Activated naive CD4-positive, alpha-beta T cell treated with anti-CD3 and anti-CD28 coated beads, Interleukin-2, amount 50 U/mL, for 24 hours (primary cell): Measurements from ENCODE around the gene TGFBR3L.
A peak's percentile ranks its signal among the peaks of the same experiment; 100 is the strongest.
"Not testable (repeated sequence)": the region's sequence is repeated elsewhere in the genome, so short reads cannot be mapped to it uniquely, and the experiment has no call there.

Source experiments
- H3K27ac Mint-ChIP-seq: one replicate; pipeline ENCODE4 v1.8.0; 2021; ENCODE audit warnings: mild to moderate bottlenecking, mixed read lengths
- H3K27me3 Mint-ChIP-seq: one replicate; pipeline ENCODE4 v1.8.0; 2021; ENCODE audit warnings: mixed read lengths
- H3K36me3 Mint-ChIP-seq: one replicate; pipeline ENCODE4 v1.8.0; 2021; ENCODE audit warnings: mixed read lengths
- H3K4me1 Mint-ChIP-seq: one replicate; pipeline ENCODE4 v1.8.0; 2021; ENCODE audit warnings: mixed read lengths
- H3K4me3 Mint-ChIP-seq: one replicate; pipeline ENCODE4 v1.8.0; 2021; ENCODE audit warnings: mild to moderate bottlenecking, mixed read lengths
- H3K9me3 Mint-ChIP-seq: one replicate; pipeline ENCODE4 v1.8.0; 2021; ENCODE audit warnings: mixed read lengths

Gene TGFBR3L

GRCh38 chr19:7926021-7926726 is 11.5 kb downstream of the TGFBR3L start, which contains the start of gene CTXN1:
CTXN1 (minus strand) TSS chr19:7926135; CDS start chr19:7925538, 597 bp downstream.
- Mint-ChIP-seq H3K4me1 (peaks cover 26% of the 10 kb centered on the region), H3K36me3 (no peaks in the 10 kb centered on the region), H3K27ac (peak within 1 kb of the TSS; percentile 85), H3K27me3 (no peaks in the 10 kb centered on the region), H3K4me3 (peak within 1 kb of the TSS; percentile 74), H3K9me3 (no peaks in the 10 kb centered on the region)

DNA sequence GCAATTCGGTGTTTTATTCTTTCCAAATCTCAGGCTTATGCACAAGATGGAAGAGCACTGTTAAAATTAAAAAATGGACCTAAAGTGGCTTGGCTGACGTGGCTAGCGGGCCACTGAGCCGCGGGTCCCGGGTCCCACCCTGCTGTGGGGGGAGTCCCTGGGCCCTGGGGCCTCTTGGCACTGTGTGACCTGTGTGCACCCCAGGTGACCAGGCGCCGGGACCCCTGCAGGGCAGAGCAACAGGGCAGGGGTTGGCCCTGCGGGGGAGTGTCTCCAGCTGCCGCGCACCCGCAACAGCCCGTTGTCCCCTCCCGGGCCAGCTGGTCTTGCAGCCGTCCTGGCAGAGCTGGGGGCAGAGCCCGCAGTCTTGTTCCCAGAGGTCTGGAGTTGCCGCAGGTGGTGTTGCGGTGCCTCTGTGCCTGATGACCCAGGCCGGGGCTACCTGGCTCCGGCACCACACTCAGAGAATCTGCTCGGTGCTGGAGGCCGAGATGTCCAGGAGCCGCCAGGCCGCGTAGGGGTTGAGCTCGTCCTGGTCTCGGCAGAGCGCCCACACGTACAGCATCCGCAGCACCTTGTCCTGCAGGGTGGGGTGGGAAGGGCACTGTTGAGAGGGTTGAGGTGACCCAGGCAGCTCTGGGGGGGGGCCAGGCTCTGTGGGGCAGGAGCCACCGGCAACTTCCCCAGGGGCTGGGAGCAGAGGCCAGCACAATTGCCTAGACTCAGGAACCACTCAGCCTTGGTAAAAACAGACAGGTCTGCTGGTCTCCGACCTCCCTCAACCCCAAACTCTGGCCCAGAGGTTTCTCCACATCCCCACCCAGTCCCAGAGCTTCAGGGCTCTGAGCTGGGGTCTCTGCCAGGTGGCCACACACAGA is 12.3 kb downstream of the TGFBR3L start:
- H3K36me3 Mint-ChIP-seq = no peaks in the 10 kb centered on the region
- peaks cover 21% of the 10 kb centered on the region for H3K4me1 Mint-ChIP-seq
- H3K27me3 Mint-ChIP-seq = no peaks in the 10 kb centered on the region
- H3K9me3 Mint-ChIP-seq = no peaks in the 10 kb centered on the region
- H3K4me3 Mint-ChIP-seq = peak overlapping the region; percentile 63
- peak overlapping the region; percentile 85 for H3K27ac Mint-ChIP-seq

DNA sequence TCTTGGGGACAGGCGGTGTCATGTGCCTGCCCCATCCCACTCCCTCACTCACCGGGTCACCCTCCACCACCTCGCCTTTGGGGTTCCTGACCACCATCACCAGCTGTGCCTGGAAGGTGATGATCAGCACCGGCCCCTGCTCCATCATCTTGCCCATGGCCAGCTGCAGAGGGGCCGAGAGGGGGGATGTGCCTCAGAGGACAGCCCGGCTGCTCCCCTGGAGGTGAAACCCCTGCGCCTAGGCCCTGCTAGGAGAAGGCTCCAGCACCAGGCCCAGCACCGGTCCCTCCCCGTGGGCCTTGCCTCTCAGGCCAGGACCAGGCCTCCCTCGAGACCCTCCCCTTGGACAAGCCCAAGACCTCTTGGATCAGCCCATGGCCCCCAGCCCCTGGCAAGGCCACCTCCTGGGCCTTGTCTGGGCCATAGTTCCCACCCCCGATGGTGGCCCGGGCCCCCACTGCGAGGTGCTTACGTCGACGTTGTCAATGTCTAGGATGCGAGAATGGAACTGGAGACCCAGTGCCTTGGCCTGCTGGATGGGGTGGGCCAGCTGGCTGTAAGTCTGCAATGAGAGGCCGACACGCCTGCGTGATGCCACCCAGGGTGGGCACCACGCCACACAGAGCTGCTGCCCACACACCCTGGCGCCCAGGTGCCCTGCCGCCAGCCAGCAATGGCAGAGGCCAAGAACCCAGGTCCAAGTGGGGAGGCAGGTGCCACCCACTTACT is 13.1 kb downstream of the TGFBR3L start:
- peak overlapping the region; percentile 35 for H3K27ac Mint-ChIP-seq
- H3K4me1 Mint-ChIP-seq = peaks cover 18% of the 10 kb centered on the region
- H3K27me3 Mint-ChIP-seq = no peaks in the 10 kb centered on the region
- no peaks in the 10 kb centered on the region for H3K36me3 Mint-ChIP-seq
- H3K9me3 Mint-ChIP-seq = no peaks in the 10 kb centered on the region
- H3K4me3 Mint-ChIP-seq = no peak overlapping the region

DNA sequence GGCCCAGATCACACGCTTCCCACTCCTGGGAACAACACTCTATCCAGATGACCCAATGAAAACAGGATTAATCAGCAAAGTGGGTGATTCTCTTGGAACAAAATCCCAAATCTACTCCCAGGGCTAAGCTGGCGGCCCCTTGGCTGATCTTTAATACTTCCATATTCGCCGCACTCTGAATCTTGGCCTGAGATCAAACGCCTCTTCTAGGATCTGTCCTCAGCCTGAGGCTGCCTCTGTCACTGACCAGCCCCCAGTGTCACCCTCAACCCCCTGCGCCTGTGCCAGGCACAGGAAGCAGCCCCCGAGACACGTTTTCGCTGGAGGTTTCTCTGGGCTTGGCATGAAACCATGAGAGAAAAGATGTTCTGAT is 13.7 kb downstream of the TGFBR3L start:
- Mint-ChIP-seq H3K4me1 (peaks cover 18% of the 10 kb centered on the region), H3K27me3 (no peaks in the 10 kb centered on the region), H3K4me3 (no peak overlapping the region), H3K36me3 (no peaks in the 10 kb centered on the region), H3K27ac (peak overlapping the region; percentile 9), H3K9me3 (no peaks in the 10 kb centered on the region)

DNA sequence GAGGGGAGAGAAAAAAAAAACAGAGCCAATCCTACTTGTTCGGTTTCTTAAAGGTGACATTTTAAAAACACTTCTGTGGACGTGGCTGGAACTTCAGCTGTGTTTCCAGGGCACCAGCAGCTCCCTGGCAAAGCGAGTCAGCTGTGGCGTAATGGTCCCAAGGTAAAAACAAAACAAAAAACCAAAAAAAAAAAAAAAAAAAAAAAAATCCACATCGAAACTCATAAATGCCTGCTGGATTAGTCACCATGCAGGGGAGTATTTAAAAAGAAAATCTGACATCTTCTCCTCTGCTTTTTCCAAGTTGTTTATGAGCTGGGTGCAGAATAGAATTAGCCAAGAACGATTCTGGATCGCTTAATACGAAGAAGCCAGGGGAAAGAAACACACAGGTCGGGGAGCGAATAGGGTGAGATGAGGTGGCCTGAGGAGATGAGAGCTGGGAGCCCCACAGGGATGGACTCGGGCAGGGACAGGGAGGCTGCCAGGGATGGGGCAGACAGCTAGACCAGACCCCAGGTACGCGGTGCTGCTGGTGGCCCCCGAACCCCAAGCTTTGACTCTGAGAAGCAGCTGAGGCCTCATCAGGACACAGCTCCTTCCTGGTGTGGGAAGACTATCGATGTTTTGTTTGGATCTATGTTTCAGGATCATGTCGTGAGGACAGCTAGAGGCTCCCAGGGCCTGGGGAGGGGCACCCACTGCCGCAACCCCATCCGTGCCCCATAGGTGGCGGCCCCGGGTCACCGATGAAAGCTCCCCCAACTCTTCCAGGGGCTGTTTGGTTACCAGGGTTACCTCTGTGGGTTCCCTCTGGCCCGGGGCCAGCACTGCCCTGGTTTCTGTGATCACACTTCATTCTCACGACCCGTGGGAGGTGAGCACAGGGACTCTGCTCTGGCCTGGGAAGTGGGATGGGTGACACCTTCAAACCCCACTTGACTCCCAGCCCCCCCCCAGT is 14.4 kb downstream of the TGFBR3L start:
- Mint-ChIP-seq H3K4me1 (peaks cover 18% of the 10 kb centered on the region), H3K27ac (no peak overlapping the region)

GRCh38 chr19:7930030-7930429 is 15.4 kb downstream of the TGFBR3L start:
- H3K27me3 Mint-ChIP-seq, H3K9me3 Mint-ChIP-seq, H3K4me3 Mint-ChIP-seq, H3K27ac Mint-ChIP-seq, H3K36me3 Mint-ChIP-seq: not testable (repeated sequence)
- H3K4me1 Mint-ChIP-seq = peaks cover 17% of the 10 kb centered on the region

More for the DNA sequence above, 14.4 kb downstream of the TGFBR3L start:
- H3K9me3 Mint-ChIP-seq = no peaks in the 10 kb centered on the region
- no peaks in the 10 kb centered on the region for H3K27me3 Mint-ChIP-seq
- peak overlapping the region; percentile 11 for H3K4me3 Mint-ChIP-seq
- no peaks in the 10 kb centered on the region for H3K36me3 Mint-ChIP-seq

GRCh38 chr19:7930765-7931164 is 16.1 kb downstream of the TGFBR3L start:
- H3K4me1 Mint-ChIP-seq = peaks cover 14% of the 10 kb centered on the region
- H3K36me3 Mint-ChIP-seq = peaks cover 1% of the 10 kb centered on the region
- H3K4me3 Mint-ChIP-seq = no peak overlapping the region
- no peaks in the 10 kb centered on the region for H3K27me3 Mint-ChIP-seq
- H3K27ac Mint-ChIP-seq = no peak overlapping the region
- no peaks in the 10 kb centered on the region for H3K9me3 Mint-ChIP-seq

- no peak overlapping the region for H3K4me3 Mint-ChIP-seq
- H3K9me3 Mint-ChIP-seq = no peaks in the 10 kb centered on the region
- no peak overlapping the region for H3K27ac Mint-ChIP-seq
- H3K4me1 Mint-ChIP-seq = peaks cover 13% of the 10 kb centered on the region
- H3K27me3 Mint-ChIP-seq = no peaks in the 10 kb centered on the region
- peaks cover 1% of the 10 kb centered on the region for H3K36me3 Mint-ChIP-seq
These were observed 16.8 kb downstream of the TGFBR3L start for GRCh38 chr19:7931221-7932061.

DNA sequence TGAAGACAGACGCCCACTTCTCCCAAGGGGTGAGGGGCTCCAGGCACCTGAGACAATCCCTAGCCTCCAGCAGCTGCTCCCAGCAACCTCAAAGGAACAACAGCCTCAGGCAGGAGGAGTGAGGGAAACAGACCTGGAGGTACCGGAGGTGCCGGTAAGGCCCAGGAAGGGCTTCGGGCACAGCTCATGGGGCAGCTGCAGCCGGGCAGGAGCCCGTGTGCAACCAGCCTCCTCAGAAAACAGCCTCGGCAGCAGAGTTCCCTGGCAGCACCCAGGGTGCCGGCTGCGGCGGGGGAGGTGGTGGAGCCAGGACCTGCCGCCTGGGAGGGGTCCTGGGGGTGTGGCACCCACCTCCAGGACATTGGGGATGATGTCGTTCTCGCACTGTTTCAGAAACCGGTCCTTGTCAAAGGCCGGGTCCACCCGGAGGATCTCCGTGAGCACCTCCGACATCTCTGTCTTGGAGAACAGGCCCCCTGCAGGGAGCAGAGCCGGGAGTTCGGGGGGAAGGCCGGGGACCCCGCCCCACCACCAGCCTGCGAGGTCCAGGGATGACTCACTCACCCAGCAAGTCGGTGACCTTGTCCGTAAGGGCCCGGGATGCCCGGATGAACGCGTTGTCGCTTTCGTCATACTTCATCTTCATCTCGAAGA is 17.8 kb downstream of the TGFBR3L start:
- peaks cover 1% of the 10 kb centered on the region for H3K36me3 Mint-ChIP-seq
- H3K9me3 Mint-ChIP-seq = no peaks in the 10 kb centered on the region
- H3K4me1 Mint-ChIP-seq = peaks cover 10% of the 10 kb centered on the region
- H3K27ac Mint-ChIP-seq = no peak overlapping the region
- H3K4me3 Mint-ChIP-seq = no peak overlapping the region
- no peaks in the 10 kb centered on the region for H3K27me3 Mint-ChIP-seq

GRCh38 chr19:7932930-7933300 is 18.3 kb downstream of the TGFBR3L start:
- Mint-ChIP-seq H3K36me3 (peaks cover 1% of the 10 kb centered on the region), H3K27ac (no peak overlapping the region), H3K9me3 (no peaks in the 10 kb centered on the region), H3K27me3 (no peaks in the 10 kb centered on the region), H3K4me1 (peaks cover 10% of the 10 kb centered on the region), H3K4me3 (no peak overlapping the region)

- H3K27me3 Mint-ChIP-seq = no peaks in the 10 kb centered on the region
- H3K4me1 Mint-ChIP-seq = peaks cover 8% of the 10 kb centered on the region
- H3K4me3 Mint-ChIP-seq = no peak overlapping the region
- no peaks in the 10 kb centered on the region for H3K9me3 Mint-ChIP-seq
- H3K27ac Mint-ChIP-seq = no peak overlapping the region
- H3K36me3 Mint-ChIP-seq = peaks cover 1% of the 10 kb centered on the region
These were observed 18.8 kb downstream of the TGFBR3L start for GRCh38 chr19:7933411-7933810.

- Mint-ChIP-seq H3K4me1 (peaks cover 7% of the 10 kb centered on the region), H3K27me3 (no peaks in the 10 kb centered on the region), H3K27ac (no peak overlapping the region), H3K4me3 (no peak overlapping the region), H3K36me3 (peaks cover 4% of the 10 kb centered on the region), H3K9me3 (no peaks in the 10 kb centered on the region)
These were observed 19.4 kb downstream of the TGFBR3L start for GRCh38 chr19:7933828-7934725.

- Mint-ChIP-seq H3K4me3 (no peak overlapping the region), H3K4me1 (peaks cover 5% of the 10 kb centered on the region), H3K9me3 (no peaks in the 10 kb centered on the region), H3K36me3 (peaks cover 4% of the 10 kb centered on the region), H3K27me3 (no peaks in the 10 kb centered on the region), H3K27ac (no peak overlapping the region)
These were observed 20.1 kb downstream of the TGFBR3L start for GRCh38 chr19:7934766-7935165.
